Left cardiac atrium (tissue), 4 donors: ENCODE measurements around the gene MAT2A. TPM values are rescaled to one million over a fixed set of nuclear protein-coding genes. Genes with fewer than 3 reads are reported as not detected.

Experiments
- ATAC-seq, 2 donors: fragments of 200-7000 bp; cut with Tn5 transposase; one replicate each; pipeline ENCODE4 v1.9.1; 2020; ENCODE audit warnings: mild to moderate bottlenecking in 2 of 2, moderate library complexity in 2 of 2
- DNase-seq: peaks from one replicate; pipeline ENCODE4 v3.0.0-alpha.2; 2020
- intact Hi-C, 2 donors: fragments of 100-400 bp; cut with DNase I; formaldehyde crosslinking; loops; one replicate each; pipeline versions ENCODE4 v1.14.1 to v1.15.1; 2022 to 2023
- total RNA-seq, 2 donors: library from RNA; stranded (reverse); fragmentation: NEBNext Ultra II Directional; extraction: Animal tissue kit (Norgen Biotek cat#: 25700); gene quantifications; one replicate each; pipeline ENCODE4 v1.2.1, GENCODE V29; 2021
- donor health status: DM: no; HTN: yes; CAD: no.
- donor health status: DM: no; HTN: yes; CAD: no; lungs with severe emphysema.
- donor health status: DM: yes; HTN: yes; CAD: no.
- donor health status: Dilated cardiomyopathy.

The MAT2A gene
- total RNA-seq, 2 donors from 2014 or later = 107 to 389 TPM

- DNase-seq (peak; percentile 96), ATAC-seq (peak; percentile 95 to 96)
- intact Hi-C loops = loop anchor here in 1 of 2 donors (5.0 kb wide), 1 partner anchor 41 kb away; the partner anchor contains the start of gene TMEM150A
Measured at GRCh38 chr2:85561280-85562212, 22.6 kb downstream of the MAT2A start, which contains the start of gene GGCX. TSS of gene GGCX (minus strand) at chr2:85561493. CDS start at chr2:85561428, 65 bp downstream.

DNA sequence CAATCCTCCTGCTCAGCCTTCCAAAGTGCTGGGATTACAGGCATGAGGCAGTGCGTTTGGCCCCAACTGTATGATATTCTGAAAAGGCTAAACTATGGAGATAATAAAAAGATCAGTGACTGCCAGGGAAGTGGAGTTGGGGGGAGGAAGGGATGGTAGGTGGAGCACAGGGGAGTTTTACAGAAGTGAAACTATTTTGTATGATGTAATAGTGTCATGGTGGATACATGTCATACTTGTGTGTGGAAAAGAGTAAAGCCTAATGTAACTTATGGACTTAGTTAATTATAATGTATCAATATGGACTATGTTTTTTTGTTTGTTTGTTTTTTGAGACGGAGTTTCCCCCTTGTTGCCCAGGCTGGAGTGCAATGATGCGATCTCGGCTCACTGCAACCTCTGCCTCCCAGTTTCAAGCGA is 25.2 kb downstream of the MAT2A start:
- ATAC-seq (no peak), DNase-seq (no peak)
- intact Hi-C loops = loop anchor here in 1 of 2 donors (5.0 kb wide), 1 partner anchor 38 kb away; the partner anchor contains the start of gene TMEM150A

DNA sequence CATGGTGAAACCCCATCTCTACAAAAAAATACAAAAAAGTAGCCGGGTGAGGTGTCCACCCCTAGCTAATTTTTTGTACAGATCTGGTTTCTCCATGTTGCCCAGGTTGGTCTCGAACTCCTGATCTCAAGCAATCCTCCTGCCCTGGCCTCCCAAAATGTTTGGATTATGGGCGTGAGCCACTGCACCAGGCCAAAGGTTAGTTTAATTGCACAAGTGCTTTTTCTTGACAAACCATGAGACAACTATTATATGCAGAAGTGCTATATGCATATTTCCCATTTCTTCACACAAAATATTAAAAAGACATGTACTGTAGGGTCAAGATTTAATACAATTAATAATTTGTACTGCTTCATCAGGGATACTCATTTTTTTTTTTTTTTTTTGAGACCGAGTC is 27.3 kb downstream of the MAT2A start:
- intact Hi-C loops = no loop called here
- ATAC-seq (no peak), DNase-seq (no peak)

GRCh38 chr2:85575739-85576138 is 36.8 kb downstream of the MAT2A start:
- intact Hi-C loops = no loop called here
- DNase-seq (peak; percentile 15), ATAC-seq (no peak)

GRCh38 chr2:85577063-85577385 is 38.1 kb downstream of the MAT2A start:
- DNase-seq (no peak), ATAC-seq (no peak)
- intact Hi-C loops = no loop called here

DNA sequence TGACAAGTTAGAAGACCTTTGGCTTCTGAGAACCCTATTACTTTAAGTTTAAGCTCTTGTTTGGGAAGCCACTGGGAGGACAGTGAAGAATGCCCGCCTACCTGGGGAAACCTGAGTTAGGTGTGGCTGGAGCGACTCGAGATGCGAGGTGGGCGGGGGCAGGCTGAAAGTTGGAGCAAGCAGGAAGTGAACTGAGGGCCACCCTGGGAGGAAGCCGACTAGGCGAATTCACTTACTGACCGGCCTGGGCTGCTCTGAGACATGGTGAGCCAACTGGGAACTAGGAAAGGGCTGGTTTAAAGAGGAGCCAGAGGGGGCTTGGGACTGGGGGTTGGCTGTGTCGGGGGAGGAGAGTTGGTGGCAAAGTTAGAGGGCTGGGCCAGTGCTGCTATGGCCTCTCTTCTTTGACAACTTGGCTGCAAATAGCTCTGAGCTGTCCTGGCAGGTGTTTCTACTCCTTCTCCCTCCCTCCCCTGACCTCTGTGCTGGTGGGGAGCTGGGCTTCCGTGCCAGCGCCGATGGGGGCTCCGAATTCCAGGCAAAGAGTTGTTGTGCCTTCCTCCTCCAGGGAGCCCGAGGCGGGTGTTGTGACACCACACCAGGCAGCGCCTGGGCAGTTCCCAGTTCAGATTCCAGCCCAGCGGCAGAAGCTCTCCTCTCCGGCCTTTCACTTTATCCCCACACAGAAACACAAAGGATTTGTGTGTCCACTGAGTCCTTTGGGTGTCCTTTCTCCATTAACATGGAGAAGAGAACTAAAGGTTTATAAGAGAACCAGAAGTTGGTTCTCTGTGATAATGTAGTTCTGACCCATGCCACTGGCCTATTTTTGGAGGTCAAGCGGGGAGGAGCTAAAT is 38.6 kb downstream of the MAT2A start, which contains the start of gene VAMP8:
VAMP8 (plus strand) TSS at position 201 of the 857 bp plus-strand sequence; CDS start at position 262, 61 bp downstream.
- DNase-seq = peak; percentile 67
- ATAC-seq = peak; percentile 43 to 69
- intact Hi-C loops = no loop called here

DNA sequence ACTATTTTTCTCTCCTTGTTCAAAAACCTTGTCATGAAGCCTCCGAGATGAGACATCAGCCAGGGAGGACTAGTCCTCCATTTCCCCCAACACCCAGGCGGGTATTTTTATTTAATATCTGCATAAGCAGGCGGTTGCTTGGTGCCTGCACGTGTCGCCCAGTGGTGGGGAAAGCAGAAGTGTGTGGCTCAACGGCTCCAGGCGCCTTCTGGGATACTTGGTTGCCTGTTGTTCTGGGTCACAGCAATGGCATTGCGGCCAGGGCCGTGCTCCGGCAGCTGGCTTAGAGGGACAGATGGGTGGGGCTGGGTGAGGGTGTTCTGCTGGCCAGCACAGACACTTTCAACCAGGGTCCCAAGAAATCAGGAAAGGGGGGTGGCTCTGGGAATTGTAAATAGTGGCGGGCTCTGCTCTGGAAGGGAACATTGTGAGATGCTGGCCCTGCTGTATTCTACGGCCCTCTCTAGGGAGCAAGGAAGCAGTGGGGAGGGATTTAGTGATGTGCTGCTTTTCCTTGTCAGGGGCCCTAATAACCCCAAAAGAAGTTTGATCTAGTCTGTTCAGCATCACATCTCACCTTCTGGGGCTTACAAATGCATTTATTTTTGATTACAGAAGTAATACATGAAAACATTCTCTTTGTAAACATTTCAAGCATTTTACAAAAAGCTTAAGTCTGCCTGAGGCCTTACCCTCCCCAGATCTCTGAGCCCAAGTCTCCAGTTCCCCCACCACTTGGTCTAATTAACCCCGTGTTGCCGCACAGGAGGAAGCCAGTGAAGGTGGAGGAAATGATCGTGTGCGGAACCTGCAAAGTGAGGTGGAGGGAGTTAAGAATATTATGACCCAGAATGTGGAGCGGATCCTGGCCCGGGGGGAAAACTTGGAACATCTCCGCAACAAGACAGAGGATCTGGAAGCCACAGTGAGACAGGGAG is 39.5 kb downstream of the MAT2A start:
- ATAC-seq = peak; percentile 73 to 80
- intact Hi-C loops = no loop called here

GRCh38 chr2:85579266-85579935 is 40.4 kb downstream of the MAT2A start:
- intact Hi-C loops = no loop called here
- DNase-seq (peak; percentile 43), ATAC-seq (peak in 1 of 2 donors; percentile 12)

More for the DNA sequence above, 39.5 kb downstream of the MAT2A start:
- peak; percentile 58 for DNase-seq

GRCh38 chr2:85580206-85580605 is 41.2 kb downstream of the MAT2A start:
- intact Hi-C loops = no loop called here
- ATAC-seq = no peak
- DNase-seq = peak; percentile 10

GRCh38 chr2:85582492-85582891 is 43.5 kb downstream of the MAT2A start:
- no peak for ATAC-seq
- intact Hi-C loops = no loop called here
- no peak for DNase-seq

GRCh38 chr2:85583667-85584353 is 44.8 kb downstream of the MAT2A start:
- intact Hi-C loops = no loop called here
- DNase-seq (no peak), ATAC-seq (no peak)

- intact Hi-C loops = no loop called here
- DNase-seq = peak; percentile 55
Measured at GRCh38 chr2:85584354-85584856, 45.4 kb downstream of the MAT2A start, which contains the start of gene VAMP5. TSS of gene VAMP5 (plus strand) at chr2:85584431. CDS start at chr2:85584491, 60 bp downstream.

DNA sequence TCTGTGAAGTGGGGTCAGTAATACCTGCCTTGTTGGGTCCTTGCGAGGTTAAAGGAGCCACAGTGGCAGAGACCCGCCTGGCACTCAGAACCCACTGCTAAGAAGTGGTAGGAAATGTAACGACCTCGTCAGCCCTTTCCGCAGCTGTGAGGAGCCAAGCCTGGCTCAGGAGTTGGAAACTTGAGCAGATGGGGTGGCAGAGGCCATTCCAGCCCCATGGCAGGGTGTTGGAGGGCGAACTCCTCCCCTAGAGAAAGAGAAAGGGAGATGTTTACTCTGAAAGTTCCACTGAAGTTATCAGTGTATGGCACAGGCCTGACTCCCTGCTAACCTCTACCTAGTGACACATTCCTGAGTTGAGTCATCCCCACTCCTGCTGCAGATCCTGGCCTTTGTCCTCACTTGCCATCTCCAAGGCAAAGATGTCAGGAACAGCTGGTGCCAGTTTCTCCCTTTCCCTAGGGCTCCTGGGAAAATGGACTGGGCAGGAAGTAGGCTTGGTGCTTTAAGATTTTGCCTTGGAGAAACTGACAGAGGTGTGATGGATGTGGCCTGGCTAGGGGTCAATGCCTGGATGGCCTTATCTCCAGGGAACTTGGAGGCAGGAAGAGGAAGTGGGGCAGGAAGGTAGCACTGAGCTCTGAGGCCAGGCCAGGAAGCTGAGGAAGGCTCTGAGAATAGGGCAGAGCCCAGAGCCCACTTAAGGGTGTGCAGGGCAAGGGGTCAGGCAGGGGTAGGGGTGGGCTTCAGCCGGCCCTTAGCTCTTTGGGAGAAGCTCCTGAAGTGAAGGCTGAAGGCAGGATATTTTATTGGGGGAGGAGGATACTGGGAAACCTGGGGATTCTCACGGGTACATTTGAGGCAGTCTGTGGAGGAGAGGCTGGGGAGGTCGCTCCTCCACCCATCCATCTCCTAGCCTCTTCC is 46.2 kb downstream of the MAT2A start:
- ATAC-seq (peak; percentile 48 to 76), DNase-seq (peak; percentile 60)
- intact Hi-C loops = no loop called here

More at GRCh38 chr2:85584354-85584856, 45.4 kb downstream of the MAT2A start, which contains the start of gene VAMP5:
- ATAC-seq = peak; percentile 64 to 65

DNA sequence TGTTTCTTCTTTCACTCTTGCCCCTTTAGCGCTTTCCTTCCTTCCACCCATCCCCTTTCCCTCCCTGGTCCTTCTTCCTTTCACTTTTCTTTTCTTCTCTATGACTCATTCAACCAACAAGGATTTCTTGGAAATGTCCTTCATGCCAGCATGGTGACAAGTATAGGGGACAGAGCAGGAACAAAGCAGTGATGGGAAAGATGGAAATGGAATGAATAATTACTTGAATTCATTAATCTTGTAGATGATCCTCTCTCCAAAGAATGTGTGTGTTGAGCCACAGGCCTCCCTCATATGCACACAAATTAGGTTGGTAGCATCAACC is 46.8 kb downstream of the MAT2A start:
- intact Hi-C loops = no loop called here
- no peak for ATAC-seq
- DNase-seq = no peak

GRCh38 chr2:85588236-85588635 is 49.3 kb downstream of the MAT2A start:
- DNase-seq (no peak), ATAC-seq (no peak)
- intact Hi-C loops = no loop called here

DNA sequence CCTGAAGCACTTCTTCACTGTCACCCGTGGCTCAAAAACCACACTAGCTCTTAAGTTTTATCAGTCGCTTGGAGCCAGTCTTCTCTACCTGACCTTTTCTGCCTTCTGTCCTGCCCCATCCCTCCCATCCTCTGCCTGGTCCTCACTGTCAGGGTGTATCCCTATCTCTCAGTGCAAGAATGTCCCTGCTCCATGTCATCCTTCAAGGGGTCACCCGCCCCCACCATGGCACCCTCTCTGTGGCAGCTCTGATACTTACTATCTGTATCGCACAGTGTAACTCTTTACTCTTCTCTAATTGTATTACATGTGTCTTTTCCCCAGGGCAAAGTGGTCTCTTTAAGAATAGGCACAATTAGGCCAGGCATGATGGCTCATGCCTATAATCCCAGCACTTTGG is 49.7 kb downstream of the MAT2A start:
- DNase-seq = no peak
- ATAC-seq = no peak
- intact Hi-C loops = no loop called here
